Measurements from ENCODE around the gene SAC3D1.

The SAC3D1 gene

DNA sequence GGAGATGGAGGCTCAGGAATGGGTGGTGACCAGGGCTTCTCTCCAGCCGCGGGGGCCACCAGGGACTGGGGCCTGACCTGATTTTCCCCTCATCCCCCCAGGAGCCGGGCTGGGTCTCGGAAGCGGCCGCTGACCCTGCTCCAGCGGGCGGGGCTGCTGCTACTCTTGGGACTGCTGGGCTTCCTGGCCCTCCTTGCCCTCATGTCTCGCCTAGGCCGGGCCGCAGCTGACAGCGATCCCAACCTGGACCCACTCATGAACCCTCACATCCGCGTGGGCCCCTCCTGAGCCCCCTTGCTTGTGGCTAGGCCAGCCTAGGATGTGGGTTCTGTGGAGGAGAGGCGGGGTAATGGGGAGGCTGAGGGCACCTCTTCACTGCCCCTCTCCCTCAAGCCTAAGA, 46.8 kb downstream of the SAC3D1 start:
- DNase-seq (ENCODE audit: low spot score) = no peak

DNA sequence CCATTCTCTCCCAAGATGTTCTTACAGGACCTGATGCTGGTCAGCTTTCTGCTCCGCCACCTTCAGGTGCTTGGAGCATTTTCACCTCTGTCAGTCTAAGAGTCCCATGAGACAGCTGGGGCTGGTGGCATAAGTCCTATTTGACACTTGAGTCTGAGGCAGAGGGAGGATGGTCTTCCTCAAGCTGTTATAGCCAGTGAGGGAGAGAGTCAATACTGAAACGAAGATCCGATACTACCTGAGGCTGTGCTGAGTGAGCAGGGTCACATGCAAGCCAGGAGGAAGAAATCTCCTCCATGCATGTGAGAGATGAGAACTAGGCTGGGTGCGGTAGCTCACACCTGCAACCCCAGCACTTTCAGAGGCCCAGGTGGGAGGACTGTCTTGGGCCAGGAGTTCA, 48.6 kb downstream of the SAC3D1 start:
- no peak for DNase-seq (ENCODE audit: low spot score)

DNA sequence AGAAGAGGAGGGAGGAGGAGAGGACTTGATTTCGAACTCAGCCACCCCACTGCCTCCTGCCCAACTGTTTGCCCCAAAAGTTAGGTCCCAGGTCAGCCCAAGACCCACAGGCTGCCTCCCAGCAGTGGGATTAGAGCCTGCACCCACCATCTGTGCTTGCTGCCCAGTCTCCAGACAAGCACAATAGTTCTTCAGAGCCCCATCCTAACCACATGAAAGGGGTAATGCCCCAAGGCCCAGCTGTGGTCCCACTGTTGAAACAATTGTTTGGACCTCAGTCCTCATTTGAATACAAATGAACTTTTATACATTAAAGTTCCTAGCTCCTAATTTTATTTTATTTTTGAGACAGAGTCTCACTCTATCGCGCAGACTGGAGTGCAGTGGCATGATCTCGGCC, 49.6 kb downstream of the SAC3D1 start:
- no peak for DNase-seq (ENCODE audit: low spot score)
